Tibial nerve (tissue), 4 donors: Measurements from ENCODE around the gene ARHGAP6. TPM values are rescaled to one million over a fixed set of nuclear protein-coding genes. Genes with fewer than 3 reads are reported as not detected.
"Not testable (repeated sequence)": the region's sequence is repeated elsewhere in the genome, so short reads cannot be mapped to it uniquely, and the experiment has no call there.

Experiments
- DNase-seq, 2 donors: peaks; one replicate each; pipeline ENCODE4 v3.0.0-alpha.2; 2019; ENCODE audit warnings: low spot score in 2 of 2
- H3K27ac ChIP-seq, 4 donors: fragments of 200-600 bp; sonication (generic) in 3 of 4; one replicate each; pipeline ENCODE4 v1.5.1; 2017 to 2019; ENCODE audit warnings: mild to moderate bottlenecking in 1 of 4
- H3K27me3 ChIP-seq, 2 donors: fragments of 200-600 bp; sonication (generic) in 1 of 2; one replicate each; pipeline versions ENCODE4 v1.5.1 to v1.6.0; 2017 to 2019
- H3K36me3 ChIP-seq, 3 donors: fragments of 200-600 bp; sonication (generic); one replicate each; pipeline ENCODE4 v1.5.1; 2018 to 2019
- H3K4me1 ChIP-seq, 4 donors: fragments of 200-600 bp; sonication (generic) in 3 of 4; one replicate each; pipeline ENCODE4 v1.5.1; 2017 to 2019
- H3K4me3 ChIP-seq, 4 donors: fragments of 200-600 bp; sonication (generic) in 3 of 4; one replicate each; pipeline ENCODE4 v1.5.1; 2017 to 2019; ENCODE audit warnings: mild to moderate bottlenecking in 1 of 4, moderate library complexity in 1 of 4
- H3K9me3 ChIP-seq, 4 donors: fragments of 200-600 bp; sonication (generic) in 3 of 4; one replicate each; pipeline ENCODE4 v1.5.1; 2017 to 2019
- EP300 ChIP-seq, 2 donors: sonication (generic); formaldehyde crosslinking; IDR thresholded peaks; one replicate each; pipeline ENCODE4 v1.6.1; 2017; ENCODE audit warnings: antibody characterized with exemption in 2 of 2, mild to moderate bottlenecking in 1 of 2
- POLR2A ChIP-seq, 2 donors: fragments of 450-650 bp; IDR thresholded peaks; one replicate each; pipeline ENCODE4 v1.6.1; 2017; ENCODE audit warnings: antibody characterized with exemption in 2 of 2, mild to moderate bottlenecking in 2 of 2, moderate library complexity in 2 of 2
- WGBS, 2 donors: methylation state at CpG; one replicate each; pipeline ENCODE4 v1.1.5; 2018; 5-methylcytosine and 5-hydroxymethylcytosine counted together
- total RNA-seq, 4 donors: library from RNA; depleted of rRNA; stranded (reverse); fragments of >200 nt; gene quantifications; one replicate each; pipeline ENCODE4 v1.1.0, GENCODE V29; 2016
- TF ChIP-seq, protein P1 (sequence below), 5 experiments: fragments of 200-600 bp in 3 of 5; fragments of 450-650 bp in 2 of 5; sonication (generic) in 3 of 5; IDR thresholded peaks; one replicate each; pipeline ENCODE4 v1.5.1; 2016 to 2019; ENCODE audit warnings: antibody characterized with exemption in 5 of 5, mild to moderate bottlenecking in 3 of 5, moderate library complexity in 2 of 5

ARHGAP6 gene
- total RNA-seq, 4 donors from 2014 or later: 16.0 to 51.9 (median 39.3) TPM

DNA sequence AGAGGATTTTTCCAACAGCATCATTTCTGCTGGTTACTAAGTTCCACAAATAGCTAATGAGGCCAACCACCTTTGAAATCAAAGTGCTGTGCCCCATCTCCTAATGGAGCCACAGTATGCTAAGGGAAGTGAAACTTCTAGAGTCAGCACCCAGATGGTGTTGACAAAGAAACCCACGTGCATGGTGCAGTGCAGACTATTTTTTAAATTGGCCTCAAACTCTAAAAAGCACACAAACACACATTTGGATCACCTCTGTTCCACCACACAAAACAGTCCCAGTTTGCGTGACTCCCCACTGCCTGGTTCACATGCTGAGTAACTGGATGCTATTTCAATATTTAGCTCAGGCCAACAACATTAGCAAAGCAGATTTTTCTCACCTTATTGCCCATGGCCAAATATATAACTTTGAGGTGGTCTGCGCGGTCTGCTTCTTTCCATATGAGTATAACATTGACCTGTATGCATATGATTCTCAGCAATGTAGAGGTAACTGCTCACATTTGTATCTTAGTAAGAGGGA, 302.6 kb downstream of the ARHGAP6 start:
- WGBS, 2 donors: 79 to 83% methylated on average over 4 of the region's 4 CpGs
- TF ChIP-seq POLR2A (IDR thresholded peaks at IDR 0.05): no peak
- TF ChIP-seq EP300 (IDR thresholded peaks at IDR 0.05): peak; percentile 54 to 71
- no peak for DNase-seq
- Histone ChIP-seq H3K4me3 (no peak overlapping the region), H3K36me3 (no peaks in the 10 kb centered on the region), H3K4me1 (no peaks in the 10 kb centered on the region), H3K27ac (no peak overlapping the region), H3K9me3 (no peaks in the 10 kb centered on the region), H3K27me3 (no peaks in the 10 kb centered on the region)

DNA sequence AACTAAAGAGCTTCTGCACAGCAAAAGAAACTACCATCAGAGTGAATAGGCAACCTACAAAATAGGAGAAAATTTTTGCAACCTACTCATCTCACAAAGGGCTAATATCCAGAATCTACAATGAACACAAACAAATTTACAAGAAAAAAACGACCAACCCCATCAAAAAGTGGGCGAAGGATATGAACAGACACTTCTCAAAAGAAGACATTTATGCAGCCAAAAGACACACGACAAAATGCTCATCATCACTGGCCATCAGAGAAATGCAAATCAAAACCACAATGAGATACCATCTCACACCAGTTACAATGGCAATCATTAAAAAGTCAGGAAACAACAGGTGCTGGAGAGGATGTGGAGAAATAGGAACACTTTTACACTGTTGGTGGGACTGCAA, 304.1 kb downstream of the ARHGAP6 start:
- H3K9me3 ChIP-seq, H3K4me3 ChIP-seq, H3K4me1 ChIP-seq, DNase-seq, H3K27me3 ChIP-seq, H3K27ac ChIP-seq, H3K36me3 ChIP-seq: not testable (repeated sequence)
- WGBS, 2 donors: 84 to 97% methylated on average over 3 of the region's 3 CpGs

DNA sequence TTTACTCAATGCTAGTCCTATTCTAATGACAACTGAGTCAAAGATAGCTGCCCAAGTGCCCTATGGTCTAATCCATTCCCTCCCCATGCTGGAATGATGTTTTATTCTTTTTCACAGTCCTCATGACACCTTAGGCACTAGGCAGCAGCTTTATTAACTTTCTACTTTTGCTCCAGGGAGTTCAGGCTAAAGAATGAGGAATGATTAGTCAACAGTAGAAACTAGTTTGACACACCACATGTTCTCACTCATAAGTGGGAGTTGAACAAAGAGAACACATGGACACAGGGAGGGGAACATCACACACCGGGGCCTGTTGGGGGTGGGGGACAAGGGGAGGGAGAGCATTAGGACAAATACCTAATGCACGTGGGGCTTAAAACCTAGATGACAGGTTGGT, 309.8 kb downstream of the ARHGAP6 start:
- 67 to 71% methylated on average over 2 of the region's 2 CpGs for WGBS, 2 donors
- not testable (repeated sequence) for H3K27ac ChIP-seq, H3K4me3 ChIP-seq, H3K9me3 ChIP-seq, H3K4me1 ChIP-seq, DNase-seq, H3K36me3 ChIP-seq, H3K27me3 ChIP-seq

DNA sequence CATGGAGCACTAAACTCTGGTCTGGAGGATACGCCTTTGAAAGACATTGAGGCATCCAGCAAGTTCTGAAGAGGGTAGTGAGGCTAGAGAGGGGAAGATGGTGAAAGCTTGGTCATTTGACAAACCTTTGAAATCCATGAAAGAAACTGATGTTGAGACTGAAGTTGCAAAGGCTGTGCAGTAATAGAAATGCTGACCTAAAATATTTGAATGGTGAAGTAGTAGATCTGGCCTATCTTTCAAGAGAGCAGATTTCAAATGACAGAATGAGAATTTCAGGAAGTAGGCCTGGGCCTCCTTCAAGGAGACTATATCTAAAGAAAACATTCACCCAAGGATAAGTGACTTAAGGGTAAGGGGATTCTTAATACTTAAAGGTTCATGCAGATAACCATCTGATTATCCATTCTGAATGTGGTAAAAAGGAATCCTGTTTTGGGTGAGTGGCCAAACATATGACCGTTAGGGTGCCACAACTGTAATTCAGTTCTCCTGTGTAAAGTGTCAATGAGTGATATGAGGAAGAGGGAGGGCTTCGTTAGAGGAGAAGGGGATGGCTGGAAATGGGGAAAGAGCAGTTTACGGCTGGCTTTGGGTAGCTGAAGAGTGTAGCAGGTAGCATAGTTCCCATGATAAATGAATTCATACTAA, 310.3 kb downstream of the ARHGAP6 start:
- 86 to 95% methylated on average over 4 of the region's 4 CpGs for WGBS, 2 donors
- TF ChIP-seq POLR2A (IDR thresholded peaks at IDR 0.05): no peak
- TF ChIP-seq, protein P1, sequence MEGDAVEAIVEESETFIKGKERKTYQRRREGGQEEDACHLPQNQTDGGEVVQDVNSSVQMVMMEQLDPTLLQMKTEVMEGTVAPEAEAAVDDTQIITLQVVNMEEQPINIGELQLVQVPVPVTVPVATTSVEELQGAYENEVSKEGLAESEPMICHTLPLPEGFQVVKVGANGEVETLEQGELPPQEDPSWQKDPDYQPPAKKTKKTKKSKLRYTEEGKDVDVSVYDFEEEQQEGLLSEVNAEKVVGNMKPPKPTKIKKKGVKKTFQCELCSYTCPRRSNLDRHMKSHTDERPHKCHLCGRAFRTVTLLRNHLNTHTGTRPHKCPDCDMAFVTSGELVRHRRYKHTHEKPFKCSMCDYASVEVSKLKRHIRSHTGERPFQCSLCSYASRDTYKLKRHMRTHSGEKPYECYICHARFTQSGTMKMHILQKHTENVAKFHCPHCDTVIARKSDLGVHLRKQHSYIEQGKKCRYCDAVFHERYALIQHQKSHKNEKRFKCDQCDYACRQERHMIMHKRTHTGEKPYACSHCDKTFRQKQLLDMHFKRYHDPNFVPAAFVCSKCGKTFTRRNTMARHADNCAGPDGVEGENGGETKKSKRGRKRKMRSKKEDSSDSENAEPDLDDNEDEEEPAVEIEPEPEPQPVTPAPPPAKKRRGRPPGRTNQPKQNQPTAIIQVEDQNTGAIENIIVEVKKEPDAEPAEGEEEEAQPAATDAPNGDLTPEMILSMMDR (IDR thresholded peaks at IDR 0.05): no peak
- TF ChIP-seq EP300 (IDR thresholded peaks at IDR 0.05): no peak
- no peak for DNase-seq
- Histone ChIP-seq H3K27me3 (no peaks in the 10 kb centered on the region), H3K4me3 (no peak overlapping the region), H3K9me3 (no peaks in the 10 kb centered on the region), H3K36me3 (no peaks in the 10 kb centered on the region), H3K27ac (no peak overlapping the region), H3K4me1 (no peaks in the 10 kb centered on the region)

DNA sequence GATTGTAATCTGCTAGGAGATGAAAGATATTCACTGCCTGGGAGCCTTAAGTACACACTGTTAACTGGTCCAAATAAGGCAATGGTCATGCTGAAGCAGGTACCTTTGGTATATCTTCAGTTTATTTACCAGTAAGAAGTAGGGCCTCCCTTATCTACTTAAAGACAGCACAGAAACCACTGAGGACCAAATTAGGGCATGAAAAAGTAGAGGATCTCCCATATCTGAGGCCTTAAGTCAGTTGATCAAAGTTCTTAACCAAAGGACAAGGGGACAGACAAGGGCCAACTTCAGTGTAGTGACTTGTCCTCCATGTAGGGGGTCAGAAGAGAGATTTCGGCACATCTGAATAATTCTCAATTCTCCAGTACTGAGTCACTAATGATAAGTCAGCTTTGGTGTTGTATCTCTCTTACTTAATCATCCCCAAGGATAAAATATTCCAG, 313.4 kb downstream of the ARHGAP6 start:
- no peaks in the 10 kb centered on the region for H3K36me3 ChIP-seq
- H3K27ac ChIP-seq: peak overlapping the region in 1 of 4 donors; percentile 70
- TF ChIP-seq, protein P1 (IDR thresholded peaks at IDR 0.05): no peak
- TF ChIP-seq POLR2A (IDR thresholded peaks at IDR 0.05) (no peak), EP300 (IDR thresholded peaks at IDR 0.05) (no peak)
- no peak for DNase-seq
- no peak overlapping the region for H3K4me3 ChIP-seq
- 81 to 84% methylated on average over 1 of the region's 1 CpG for WGBS, 2 donors
- H3K9me3 ChIP-seq: no peaks in the 10 kb centered on the region
- H3K4me1 ChIP-seq: no peaks in the 10 kb centered on the region
- no peaks in the 10 kb centered on the region for H3K27me3 ChIP-seq

DNA sequence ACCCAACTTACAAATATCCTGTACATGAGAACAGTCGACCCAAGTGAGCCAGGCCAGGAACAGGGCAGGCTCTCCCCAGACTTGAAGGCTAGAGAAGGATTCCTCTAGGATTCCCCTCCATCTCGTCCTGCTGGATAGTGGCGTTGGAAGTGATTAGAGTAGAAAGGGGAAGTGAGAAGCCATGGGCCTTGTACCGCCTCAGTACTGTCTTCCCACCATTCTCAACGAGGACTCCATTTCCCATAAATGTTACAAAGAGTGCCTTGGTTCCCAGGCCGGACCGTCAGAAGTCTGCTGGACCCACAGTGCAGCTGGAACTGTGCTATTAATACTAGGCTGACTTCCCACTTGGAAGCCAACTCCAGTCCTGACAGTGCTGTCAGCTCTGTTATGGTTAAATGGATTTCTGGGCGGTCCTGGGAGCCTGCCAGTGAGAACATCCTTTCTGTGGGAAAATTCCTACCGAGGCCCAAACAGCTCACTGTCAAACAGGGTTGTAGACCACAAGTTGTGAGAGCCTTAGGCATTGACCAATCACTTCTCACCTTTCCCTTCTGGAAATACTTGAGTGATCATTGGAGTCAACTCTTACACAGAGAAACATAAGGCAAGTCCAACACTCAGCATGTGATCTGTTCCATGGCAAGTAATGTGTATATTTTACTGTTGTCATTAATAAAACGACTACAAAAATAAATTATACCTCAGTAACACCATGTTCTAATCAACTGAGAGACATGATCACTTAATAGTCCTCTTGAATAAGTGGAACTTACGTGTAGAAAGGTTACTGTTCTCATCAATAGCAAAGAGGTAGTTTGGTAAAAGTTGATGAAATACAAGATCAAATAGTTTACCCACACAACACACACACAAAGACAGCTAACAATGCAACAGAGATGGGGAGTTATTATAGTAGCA, 314.1 kb downstream of the ARHGAP6 start:
- DNase-seq: peak; percentile 14 to 16
- peak overlapping the region in 3 of 4 donors; percentile 13 to 70 (median 64) for H3K27ac ChIP-seq
- peak overlapping the region in 1 of 4 donors; percentile 17 for H3K4me3 ChIP-seq

More for the DNA sequence above, 314.1 kb downstream of the ARHGAP6 start:
- Histone ChIP-seq H3K9me3 (no peaks in the 10 kb centered on the region), H3K4me1 (no peaks in the 10 kb centered on the region), H3K36me3 (no peaks in the 10 kb centered on the region), H3K27me3 (no peaks in the 10 kb centered on the region)
- TF ChIP-seq, protein P1 (IDR thresholded peaks at IDR 0.05): no peak
- peak in 1 of 2 donors; percentile 20 for TF ChIP-seq EP300 (IDR thresholded peaks at IDR 0.05)
- WGBS, 2 donors: 42 to 57% methylated on average over 8 to 11 of the region's 11 CpGs
